Transverse colon (tissue), 4 donors: ENCODE results near the gene RAB30. TPM values are rescaled to one million over a fixed set of nuclear protein-coding genes. Genes with fewer than 3 reads are reported as not detected.

Experiments used
- DNase-seq: peaks from one replicate; pipeline ENCODE4 v3.0.0-alpha.2; 2019
- H3K27ac ChIP-seq, 4 donors: fragments of 200-600 bp; sonication (generic); 2 replicates each; pipeline ENCODE4 v1.5.1; 2016 to 2018; ENCODE audit warnings: inconsistent platforms in 4 of 4
- H3K27me3 ChIP-seq: fragments of 200-600 bp; sonication (generic); 2 replicates; pipeline ENCODE4 v1.5.1; 2017; ENCODE audit warnings: inconsistent platforms
- H3K36me3 ChIP-seq, 4 donors: fragments of 200-600 bp; sonication (generic); 2 replicates each; pipeline ENCODE4 v1.5.1; 2017 to 2019; ENCODE audit warnings: inconsistent platforms in 4 of 4
- H3K4me1 ChIP-seq, 4 donors: fragments of 200-600 bp; sonication (generic); 2 replicates each; pipeline ENCODE4 v1.5.1; 2017 to 2020; ENCODE audit warnings: inconsistent platforms in 4 of 4
- H3K4me3 ChIP-seq, 4 donors: fragments of 200-600 bp; sonication (generic); 1 replicate in 1 of 4; 2 replicates in 3 of 4; pipeline versions ENCODE4 v1.5.1 to v1.6.1; 2017 to 2019; ENCODE audit warnings: inconsistent platforms in 4 of 4
- H3K9me3 ChIP-seq, 2 donors: fragments of 200-600 bp; sonication (generic); 2 replicates each; pipeline ENCODE4 v1.5.1; 2017 to 2019; ENCODE audit warnings: inconsistent platforms in 2 of 2
- CTCF ChIP-seq, 5 experiments: fragments of 200-600 bp in 3 of 5; fragments of 450-650 bp in 2 of 5; sonication (generic) in 3 of 5; IDR thresholded peaks; 1 replicate in 2 of 5; 2 replicates in 3 of 5; pipeline ENCODE4 v1.5.1; 2016 to 2017; ENCODE audit warnings: antibody characterized with exemption in 5 of 5, inconsistent platforms in 3 of 5, mild to moderate bottlenecking in 2 of 5, moderate library complexity in 1 of 5
- EP300 ChIP-seq: sonication (generic); formaldehyde crosslinking; IDR thresholded peaks from one replicate; pipeline ENCODE4 v1.6.1; 2017; ENCODE audit warnings: antibody characterized with exemption, low read depth
- POLR2A ChIP-seq: fragments of 450-650 bp; IDR thresholded peaks from one replicate; pipeline ENCODE4 v1.6.1; 2016; ENCODE audit warnings: antibody characterized with exemption, mild to moderate bottlenecking, moderate library complexity
- POLR2AphosphoS5 ChIP-seq, 3 donors: sonication (generic); formaldehyde crosslinking; IDR thresholded peaks; one replicate each; pipeline ENCODE4 v1.6.1; 2016; ENCODE audit warnings: antibody characterized with exemption in 3 of 3
- WGBS, 2 donors: methylation state at CpG; one replicate each; pipeline ENCODE4 v1.1.5; 2018; ENCODE audit warnings: low coverage in 1 of 2; 5-methylcytosine and 5-hydroxymethylcytosine counted together
- in situ Hi-C, 4 donors: fragments of 200-750 bp; cut with MboI; loops; one replicate each; pipeline versions ENCODE4 v1.15.0 to v1.15.1; 2017; ENCODE audit warnings: low sequenced_read_pairs in 3 of 4, low pct_ligation_motif_present in 1 of 4, low pct_unique_long_range_greater_than_20kb in 1 of 4
- intact Hi-C: fragments of 100-400 bp; cut with DNase I; formaldehyde crosslinking; loops from one replicate; pipeline ENCODE4 v1.15.1; 2023; ENCODE audit warnings: low total_unique reads
- total RNA-seq, 4 donors: library from RNA; depleted of rRNA; stranded (reverse); fragments of >200 nt; gene quantifications; one replicate each; pipeline ENCODE4 v1.1.0, GENCODE V29; 2016

RAB30 gene
- total RNA-seq, 4 donors from 2014 or later = 2.2 to 29.9 (median 14.5) TPM

GRCh38 chr11:83039566-83039965 is 32.1 kb downstream of the RAB30 start:
- Histone ChIP-seq H3K36me3 (no peaks in the 10 kb centered on the region), H3K4me3 (no peak overlapping the region), H3K9me3 (no peaks in the 10 kb centered on the region), H3K27me3 (no peaks in the 10 kb centered on the region), H3K4me1 (peaks cover 7 to 19% (median 9%) of the 10 kb centered on the region in 4 donors), H3K27ac (no peak overlapping the region)
- WGBS, 2 donors = 94 to 96% methylated on average over 2 to 4 of the region's 4 CpGs
- intact Hi-C loops (no loop called here), in situ Hi-C loops (no loop called here)
- DNase-seq = no peak
- no peak for TF ChIP-seq EP300
- no peak for TF ChIP-seq POLR2AphosphoS5 (IDR thresholded peaks at IDR 0.05)
- TF ChIP-seq POLR2A = no peak
- TF ChIP-seq CTCF (IDR thresholded peaks at IDR 0.05) = no peak

GRCh38 chr11:83037877-83038276 is 33.8 kb downstream of the RAB30 start:
- Histone ChIP-seq H3K27me3 (no peaks in the 10 kb centered on the region), H3K4me1 (peaks cover 9 to 27% (median 21%) of the 10 kb centered on the region in 4 donors), H3K36me3 (no peaks in the 10 kb centered on the region), H3K9me3 (no peaks in the 10 kb centered on the region), H3K4me3 (no peak overlapping the region), H3K27ac (no peak overlapping the region)
- DNase-seq = no peak
- in situ Hi-C loops (no loop called here), intact Hi-C loops (no loop called here)
- 81% methylated on average over 4 of the region's 4 CpGs for WGBS, 2 donors
- no peak for TF ChIP-seq POLR2AphosphoS5 (IDR thresholded peaks at IDR 0.05)
- no peak for TF ChIP-seq EP300
- no peak for TF ChIP-seq CTCF (IDR thresholded peaks at IDR 0.05)
- TF ChIP-seq POLR2A = no peak

GRCh38 chr11:83036701-83037100 is 35.0 kb downstream of the RAB30 start:
- peaks cover 13 to 36% (median 21%) of the 10 kb centered on the region in 4 donors for H3K4me1 ChIP-seq
- H3K36me3 ChIP-seq = no peaks in the 10 kb centered on the region
- no peak overlapping the region for H3K27ac ChIP-seq
- H3K27me3 ChIP-seq = no peaks in the 10 kb centered on the region
- DNase-seq = no peak
- in situ Hi-C loops = no loop called here
- intact Hi-C loops = no loop called here
- WGBS, 2 donors = 74 to 88% methylated on average over 5 of the region's 5 CpGs
- no peak for TF ChIP-seq EP300
- no peak for TF ChIP-seq CTCF (IDR thresholded peaks at IDR 0.05)
- TF ChIP-seq POLR2AphosphoS5 (IDR thresholded peaks at IDR 0.05) = no peak
- no peak for TF ChIP-seq POLR2A
- H3K9me3 ChIP-seq = no peaks in the 10 kb centered on the region
- no peak overlapping the region for H3K4me3 ChIP-seq

GRCh38 chr11:83035070-83035854 is 36.4 kb downstream of the RAB30 start:
- TF ChIP-seq POLR2AphosphoS5 (IDR thresholded peaks at IDR 0.05) (no peak), EP300 (no peak), POLR2A (no peak), CTCF (IDR thresholded peaks at IDR 0.05) (no peak)
- Histone ChIP-seq H3K36me3 (no peaks in the 10 kb centered on the region), H3K4me3 (no peak overlapping the region), H3K27me3 (no peaks in the 10 kb centered on the region), H3K27ac (peak overlapping the region; percentile 79 to 88 (median 85)), H3K4me1 (peaks cover 13 to 36% (median 21%) of the 10 kb centered on the region in 4 donors), H3K9me3 (no peaks in the 10 kb centered on the region)
- intact Hi-C loops (no loop called here), in situ Hi-C loops (no loop called here)
- no peak for DNase-seq
- 83% methylated on average over 6 of the region's 6 CpGs; no CpG with 5 or more reads in 1 of the 2 donors for WGBS, 2 donors
